A549 treated with AZD9567 at 1 μM for 4 hours (cell line): ENCODE results near the gene ZFP69. TPM values are rescaled to one million over a fixed set of nuclear protein-coding genes. Genes with fewer than 3 reads are reported as not detected.

Experiments
- total RNA-seq: library from RNA; stranded (reverse); fragments of 200-300 nt; extraction: Qiagen RNA extraction; gene quantifications from 5 replicates; pipeline ENCODE4 v1.2.3, GENCODE V29; 2022; ENCODE audit not compliant: insufficient read depth

ZFP69 gene
- not detected in 5 replicates for total RNA-seq

DNA sequence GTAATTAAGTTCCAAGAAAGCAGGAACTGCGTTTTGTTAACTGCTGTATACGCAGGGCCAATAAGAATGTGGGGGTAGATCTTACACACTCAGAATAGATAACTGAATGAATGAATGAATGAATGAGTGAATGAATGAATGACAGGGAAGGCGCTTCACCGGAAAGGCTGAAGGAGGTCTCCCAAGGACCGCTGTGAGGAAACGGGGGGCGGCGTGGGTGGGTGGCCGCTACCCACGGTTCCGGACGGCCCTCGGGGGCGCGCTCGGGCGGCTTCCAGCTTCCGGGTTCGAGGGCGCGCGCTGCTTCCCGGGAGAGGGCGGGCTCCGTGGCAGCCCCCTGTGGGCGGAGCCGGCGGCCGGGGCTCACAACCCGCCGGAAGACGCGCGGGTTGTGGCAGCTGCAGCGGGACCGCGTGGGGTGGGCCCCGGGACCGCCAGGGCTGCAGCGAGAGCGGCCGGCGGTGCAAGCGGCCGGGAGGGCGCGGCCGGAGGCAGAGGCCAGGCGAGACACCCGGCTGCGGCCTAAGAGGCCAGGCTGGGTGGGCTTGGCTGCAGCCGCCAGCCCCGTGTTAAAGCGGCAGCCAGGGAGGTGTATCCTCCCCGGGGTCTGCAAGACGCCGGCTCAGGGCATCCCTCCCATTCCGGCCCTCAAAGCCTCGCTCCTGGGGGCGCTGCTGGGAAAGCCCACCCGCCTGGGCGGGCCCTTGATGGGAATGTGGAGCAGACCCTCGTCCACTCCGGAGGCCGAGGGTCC lies at the start of gene ZFP69:
Gene ZFP69 (plus strand): TSS at position 367 of the 754 bp plus-strand sequence. CDS start 2,072 bp downstream, outside the sequence.

DNA sequence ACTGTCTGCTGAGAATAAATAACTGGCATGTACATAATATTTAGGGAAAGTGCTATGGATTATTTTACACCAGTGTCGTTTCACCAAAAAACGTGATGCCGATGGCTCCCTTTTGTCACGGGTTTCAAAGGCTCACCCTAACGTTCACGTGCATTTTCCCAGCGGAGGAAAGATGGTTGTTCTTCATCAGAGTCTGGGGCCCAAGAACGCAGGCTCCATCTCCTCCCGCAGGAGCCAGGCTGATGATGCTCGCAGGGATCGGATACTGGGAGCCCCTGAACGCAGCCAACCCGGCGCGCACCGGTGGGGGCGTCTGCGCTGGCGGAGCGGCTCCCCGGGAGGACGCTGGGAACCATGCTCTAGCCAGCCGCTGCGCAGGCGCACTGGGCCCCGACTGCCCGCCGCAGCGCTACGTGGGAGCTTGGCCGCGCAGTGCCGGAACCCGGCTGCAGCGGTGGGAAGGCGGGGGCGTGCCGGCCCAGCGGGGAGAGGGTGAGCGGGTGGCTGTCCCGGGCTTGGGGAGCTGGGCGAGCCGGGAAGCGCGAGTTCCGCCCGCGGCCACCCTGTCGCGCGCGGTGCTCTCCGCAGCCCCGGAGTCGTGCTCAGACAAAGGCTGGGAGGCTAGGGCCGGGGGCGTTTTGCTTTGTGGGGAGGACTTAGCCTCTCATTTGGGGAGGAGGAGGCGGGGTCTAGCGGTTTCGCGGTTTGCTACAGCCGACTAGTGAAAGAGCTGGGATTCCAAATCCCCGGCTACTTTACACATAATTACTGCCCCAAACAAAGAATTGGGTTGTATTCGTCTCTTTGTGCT lies 27.2 kb upstream of the ZFP69 start, which contains the start of gene ZFP69B:
Gene ZFP69B (plus strand): TSS at position 793 of the 811 bp plus-strand sequence. CDS start 486 bp downstream, outside the sequence.

DNA sequence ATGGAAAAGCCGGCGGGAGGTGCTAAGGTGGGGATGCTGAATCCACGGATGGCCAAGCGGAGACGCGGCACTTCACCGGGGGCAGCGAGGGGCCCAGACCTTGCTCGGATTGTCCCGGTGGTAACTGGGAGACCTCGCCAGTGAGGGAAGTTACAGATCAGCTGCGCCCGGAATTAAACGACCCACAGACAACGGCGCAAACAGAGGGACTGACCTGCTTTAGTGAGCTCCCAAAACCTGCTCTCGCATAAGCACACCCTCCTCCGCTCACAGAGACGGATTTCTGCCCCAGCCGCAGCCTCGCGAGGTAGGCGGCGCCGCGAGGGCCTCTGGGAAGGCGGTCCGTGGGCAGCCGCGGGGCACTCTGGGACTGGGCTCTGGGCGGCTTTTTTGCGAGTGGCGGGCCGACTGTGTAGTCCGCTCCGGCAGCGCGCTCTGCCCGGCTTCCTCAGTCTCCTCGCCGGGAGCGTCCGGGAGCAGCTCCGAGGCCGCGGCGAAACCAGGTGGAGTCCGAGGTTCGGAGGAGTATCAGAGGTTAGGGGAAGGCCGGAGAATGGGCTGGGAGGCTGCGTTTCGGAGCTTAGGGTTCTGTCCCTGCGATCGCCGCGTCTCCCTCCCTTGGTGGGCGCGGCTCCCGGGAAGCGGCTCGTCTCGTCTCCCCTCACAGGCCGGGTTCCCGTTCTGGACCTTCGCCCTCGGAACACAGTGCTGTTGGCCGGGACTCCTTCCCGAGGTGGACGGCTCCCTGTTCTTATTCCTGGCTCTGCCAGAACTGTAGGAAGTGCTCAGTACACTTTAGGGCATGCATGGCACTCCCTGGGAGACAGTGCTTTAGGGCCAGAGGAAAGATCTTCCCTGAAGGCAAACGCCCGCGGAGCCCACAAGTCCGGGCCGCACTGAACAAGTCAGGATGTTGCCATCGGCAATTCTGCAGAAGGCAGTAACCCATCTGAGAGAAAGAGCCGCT lies 31.6 kb downstream of the ZFP69 start, which contains the start of gene EXO5:
Gene EXO5 (plus strand): TSS at position 393 of the 967 bp plus-strand sequence. CDS start 5,778 bp downstream, outside the sequence.

DNA sequence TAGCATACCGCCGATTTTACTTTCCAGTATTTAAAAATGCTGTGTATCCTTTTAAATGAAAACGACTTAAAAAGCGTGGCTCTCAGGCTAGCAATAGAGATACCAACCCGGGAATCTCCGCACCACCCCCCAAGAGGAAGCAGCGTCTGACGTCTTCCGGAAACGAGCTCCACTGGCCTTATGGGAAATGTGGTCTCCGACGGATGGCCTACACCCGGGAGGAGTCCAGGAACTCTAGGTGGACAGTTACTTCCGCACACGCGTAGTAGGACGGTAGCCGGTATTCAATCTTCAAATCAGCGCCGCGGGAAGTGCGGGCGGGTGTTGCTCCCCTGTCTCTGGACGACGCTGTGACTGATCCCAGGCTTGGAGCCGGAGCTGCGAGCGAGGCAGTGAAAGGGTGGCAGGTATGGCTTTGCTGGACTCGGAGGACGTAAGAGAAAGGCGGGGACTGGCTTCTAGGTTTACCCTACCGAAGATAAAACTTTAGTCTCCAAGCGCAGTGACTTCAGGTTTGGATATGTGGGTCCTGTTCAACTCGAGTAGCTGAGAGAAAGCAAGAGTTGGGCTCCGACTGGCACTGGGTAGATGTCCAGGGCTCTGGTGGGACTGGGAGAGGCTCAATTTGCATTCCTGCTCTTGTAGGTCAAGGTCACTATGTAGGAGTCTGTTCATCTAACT lies 54.4 kb downstream of the ZFP69 start, which contains the start of gene ZNF684:
Gene ZNF684 (plus strand): TSS at position 257 of the 681 bp plus-strand sequence. CDS start 1,530 bp downstream, outside the sequence.

Other genes starting within 250 kb of the ZFP69 start
- gene TMCO2, start 229.4 kb upstream of the ZFP69 start, total RNA-seq, result not detected in 5 replicates
- gene ZMPSTE24, start 219.1 kb upstream of the ZFP69 start, total RNA-seq, result 33.1 to 40.2 TPM (median 37.4 TPM) in 5 replicates
- 0.13 to 0.68 TPM (median 0.20 TPM) in 5 replicates for gene COL9A2, start 160.0 kb upstream of the ZFP69 start, total RNA-seq
- gene SMAP2, start 103.6 kb upstream of the ZFP69 start, total RNA-seq, result 9.2 to 19.3 TPM (median 9.4 TPM) in 5 replicates
- gene ZFP69B, start 26.8 kb upstream of the ZFP69 start, total RNA-seq, result 1.3 to 2.1 TPM (median 1.5 TPM) in 5 replicates
- gene EXO5, start 31.5 kb downstream of the ZFP69 start, total RNA-seq, result 3.6 to 4.9 TPM (median 3.8 TPM) in 5 replicates
- 2.0 to 3.8 TPM (median 2.5 TPM) in 5 replicates for gene ZNF684, start 54.3 kb downstream of the ZFP69 start, total RNA-seq
- 0.85 to 1.7 TPM (median 1.4 TPM) in 5 replicates for gene RIMS3, start 188.4 kb downstream of the ZFP69 start, total RNA-seq
- gene NFYC, start 214.4 kb downstream of the ZFP69 start, total RNA-seq, result 32.6 to 44.5 TPM (median 36.9 TPM) in 5 replicates